Measurements from ENCODE around the gene TM2D3. TPM values are rescaled to one million over a fixed set of nuclear protein-coding genes. Genes with fewer than 3 reads are reported as not detected.

Gene TM2D3
- total and polyA plus RNA-seq, 2 experiments from 2014 or later = 26.2 to 36.6 TPM

DNA sequence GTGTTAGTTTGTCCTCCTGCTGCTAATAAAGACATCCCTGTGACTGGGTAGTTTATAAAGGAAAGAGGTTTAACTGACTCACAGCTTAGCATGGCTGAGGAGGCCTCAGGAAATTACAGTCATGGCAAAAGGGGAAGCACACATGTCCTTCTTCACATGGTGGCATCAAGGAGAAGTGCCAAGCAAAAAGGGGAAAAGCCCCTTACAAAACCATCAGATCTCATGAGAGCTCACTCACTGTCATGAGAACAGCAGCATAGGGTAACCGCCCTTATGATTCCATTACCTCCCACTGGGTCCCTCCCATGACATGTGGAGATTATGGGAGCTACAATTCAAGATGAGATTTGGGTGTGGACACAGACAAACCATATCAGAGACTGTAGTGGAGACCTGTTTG, 27.0 kb downstream of the TM2D3 start:
- Histone ChIP-seq H3K4me3 (no peak overlapping the region), H3K79me2 (replicated peaks; ENCODE audit: insufficient read depth) (no peaks in the 10 kb centered on the region), H3K9me2 (ENCODE audit: insufficient read depth) (no peaks in the 10 kb centered on the region), H3F3A (replicated peaks; ENCODE audit: low read depth) (no peaks in the 10 kb centered on the region), H3K4me2 (no peak overlapping the region), H3K27ac (ENCODE audit: low read depth) (no peak overlapping the region), H3K4me1 (ENCODE audit: insufficient read depth) (no peaks in the 10 kb centered on the region; the same call in none of the 2 replicates), H3K36me3 (ENCODE audit: insufficient read depth) (no peaks in the 10 kb centered on the region), H4K20me1 (replicated peaks; ENCODE audit: insufficient read depth) (no peaks in the 10 kb centered on the region), H3K27me3 (ENCODE audit: insufficient read depth) (no peaks in the 10 kb centered on the region), H2AFZ (no peak overlapping the region)
- no peak for DNase-seq (ENCODE audit: low spot score)
- Mint-ChIP-seq H3K27me3 (ENCODE audit: insufficient read depth, low read depth, poor library complexity) (no peaks in the 10 kb centered on the region), H3K36me3 (ENCODE audit: low read depth) (peaks cover 22% of the 10 kb centered on the region), H3K4me3 (no peak overlapping the region), H3K9me3 (peaks cover 21% of the 10 kb centered on the region), H3K27ac (no peak overlapping the region), H3K4me1 (peaks cover 9% of the 10 kb centered on the region)
- ATAC-seq = no peak
- no peak for TF ChIP-seq STAT1 (IDR thresholded peaks at IDR 0.05; ENCODE audit: unreplicated experiment)
- TF ChIP-seq EZH2phosphoT487 (IDR thresholded peaks at IDR 0.05; ENCODE audit: unreplicated experiment) = no peak
- no peak for TF ChIP-seq EZH2 (IDR thresholded peaks at IDR 0.05; ENCODE audit: low read depth, unreplicated experiment)
- TF ChIP-seq ZNF331 (CRISPR knock-in tag; IDR thresholded peaks at IDR 0.05; ENCODE audit: low read depth) = no peak
- TF ChIP-seq, protein P1, sequence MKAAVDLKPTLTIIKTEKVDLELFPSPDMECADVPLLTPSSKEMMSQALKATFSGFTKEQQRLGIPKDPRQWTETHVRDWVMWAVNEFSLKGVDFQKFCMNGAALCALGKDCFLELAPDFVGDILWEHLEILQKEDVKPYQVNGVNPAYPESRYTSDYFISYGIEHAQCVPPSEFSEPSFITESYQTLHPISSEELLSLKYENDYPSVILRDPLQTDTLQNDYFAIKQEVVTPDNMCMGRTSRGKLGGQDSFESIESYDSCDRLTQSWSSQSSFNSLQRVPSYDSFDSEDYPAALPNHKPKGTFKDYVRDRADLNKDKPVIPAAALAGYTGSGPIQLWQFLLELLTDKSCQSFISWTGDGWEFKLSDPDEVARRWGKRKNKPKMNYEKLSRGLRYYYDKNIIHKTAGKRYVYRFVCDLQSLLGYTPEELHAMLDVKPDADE (IDR thresholded peaks at IDR 0.05) = no peak
- TF ChIP-seq, protein P2, sequence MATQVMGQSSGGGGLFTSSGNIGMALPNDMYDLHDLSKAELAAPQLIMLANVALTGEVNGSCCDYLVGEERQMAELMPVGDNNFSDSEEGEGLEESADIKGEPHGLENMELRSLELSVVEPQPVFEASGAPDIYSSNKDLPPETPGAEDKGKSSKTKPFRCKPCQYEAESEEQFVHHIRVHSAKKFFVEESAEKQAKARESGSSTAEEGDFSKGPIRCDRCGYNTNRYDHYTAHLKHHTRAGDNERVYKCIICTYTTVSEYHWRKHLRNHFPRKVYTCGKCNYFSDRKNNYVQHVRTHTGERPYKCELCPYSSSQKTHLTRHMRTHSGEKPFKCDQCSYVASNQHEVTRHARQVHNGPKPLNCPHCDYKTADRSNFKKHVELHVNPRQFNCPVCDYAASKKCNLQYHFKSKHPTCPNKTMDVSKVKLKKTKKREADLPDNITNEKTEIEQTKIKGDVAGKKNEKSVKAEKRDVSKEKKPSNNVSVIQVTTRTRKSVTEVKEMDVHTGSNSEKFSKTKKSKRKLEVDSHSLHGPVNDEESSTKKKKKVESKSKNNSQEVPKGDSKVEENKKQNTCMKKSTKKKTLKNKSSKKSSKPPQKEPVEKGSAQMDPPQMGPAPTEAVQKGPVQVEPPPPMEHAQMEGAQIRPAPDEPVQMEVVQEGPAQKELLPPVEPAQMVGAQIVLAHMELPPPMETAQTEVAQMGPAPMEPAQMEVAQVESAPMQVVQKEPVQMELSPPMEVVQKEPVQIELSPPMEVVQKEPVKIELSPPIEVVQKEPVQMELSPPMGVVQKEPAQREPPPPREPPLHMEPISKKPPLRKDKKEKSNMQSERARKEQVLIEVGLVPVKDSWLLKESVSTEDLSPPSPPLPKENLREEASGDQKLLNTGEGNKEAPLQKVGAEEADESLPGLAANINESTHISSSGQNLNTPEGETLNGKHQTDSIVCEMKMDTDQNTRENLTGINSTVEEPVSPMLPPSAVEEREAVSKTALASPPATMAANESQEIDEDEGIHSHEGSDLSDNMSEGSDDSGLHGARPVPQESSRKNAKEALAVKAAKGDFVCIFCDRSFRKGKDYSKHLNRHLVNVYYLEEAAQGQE (IDR thresholded peaks at IDR 0.05; ENCODE audit: unreplicated experiment) = no peak
- TF ChIP-seq POLR2AphosphoS5 (IDR thresholded peaks at IDR 0.05; ENCODE audit: low read depth) = no peak
- TF ChIP-seq, protein P3, sequence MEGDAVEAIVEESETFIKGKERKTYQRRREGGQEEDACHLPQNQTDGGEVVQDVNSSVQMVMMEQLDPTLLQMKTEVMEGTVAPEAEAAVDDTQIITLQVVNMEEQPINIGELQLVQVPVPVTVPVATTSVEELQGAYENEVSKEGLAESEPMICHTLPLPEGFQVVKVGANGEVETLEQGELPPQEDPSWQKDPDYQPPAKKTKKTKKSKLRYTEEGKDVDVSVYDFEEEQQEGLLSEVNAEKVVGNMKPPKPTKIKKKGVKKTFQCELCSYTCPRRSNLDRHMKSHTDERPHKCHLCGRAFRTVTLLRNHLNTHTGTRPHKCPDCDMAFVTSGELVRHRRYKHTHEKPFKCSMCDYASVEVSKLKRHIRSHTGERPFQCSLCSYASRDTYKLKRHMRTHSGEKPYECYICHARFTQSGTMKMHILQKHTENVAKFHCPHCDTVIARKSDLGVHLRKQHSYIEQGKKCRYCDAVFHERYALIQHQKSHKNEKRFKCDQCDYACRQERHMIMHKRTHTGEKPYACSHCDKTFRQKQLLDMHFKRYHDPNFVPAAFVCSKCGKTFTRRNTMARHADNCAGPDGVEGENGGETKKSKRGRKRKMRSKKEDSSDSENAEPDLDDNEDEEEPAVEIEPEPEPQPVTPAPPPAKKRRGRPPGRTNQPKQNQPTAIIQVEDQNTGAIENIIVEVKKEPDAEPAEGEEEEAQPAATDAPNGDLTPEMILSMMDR (conservative IDR thresholded peaks at IDR 0.05; ENCODE audit: low read depth in 2 of 2) = no peak
- TF ChIP-seq NANOG (IDR thresholded peaks at IDR 0.05; ENCODE audit: borderline replicate concordance) = no peak
- TF ChIP-seq, protein P4, sequence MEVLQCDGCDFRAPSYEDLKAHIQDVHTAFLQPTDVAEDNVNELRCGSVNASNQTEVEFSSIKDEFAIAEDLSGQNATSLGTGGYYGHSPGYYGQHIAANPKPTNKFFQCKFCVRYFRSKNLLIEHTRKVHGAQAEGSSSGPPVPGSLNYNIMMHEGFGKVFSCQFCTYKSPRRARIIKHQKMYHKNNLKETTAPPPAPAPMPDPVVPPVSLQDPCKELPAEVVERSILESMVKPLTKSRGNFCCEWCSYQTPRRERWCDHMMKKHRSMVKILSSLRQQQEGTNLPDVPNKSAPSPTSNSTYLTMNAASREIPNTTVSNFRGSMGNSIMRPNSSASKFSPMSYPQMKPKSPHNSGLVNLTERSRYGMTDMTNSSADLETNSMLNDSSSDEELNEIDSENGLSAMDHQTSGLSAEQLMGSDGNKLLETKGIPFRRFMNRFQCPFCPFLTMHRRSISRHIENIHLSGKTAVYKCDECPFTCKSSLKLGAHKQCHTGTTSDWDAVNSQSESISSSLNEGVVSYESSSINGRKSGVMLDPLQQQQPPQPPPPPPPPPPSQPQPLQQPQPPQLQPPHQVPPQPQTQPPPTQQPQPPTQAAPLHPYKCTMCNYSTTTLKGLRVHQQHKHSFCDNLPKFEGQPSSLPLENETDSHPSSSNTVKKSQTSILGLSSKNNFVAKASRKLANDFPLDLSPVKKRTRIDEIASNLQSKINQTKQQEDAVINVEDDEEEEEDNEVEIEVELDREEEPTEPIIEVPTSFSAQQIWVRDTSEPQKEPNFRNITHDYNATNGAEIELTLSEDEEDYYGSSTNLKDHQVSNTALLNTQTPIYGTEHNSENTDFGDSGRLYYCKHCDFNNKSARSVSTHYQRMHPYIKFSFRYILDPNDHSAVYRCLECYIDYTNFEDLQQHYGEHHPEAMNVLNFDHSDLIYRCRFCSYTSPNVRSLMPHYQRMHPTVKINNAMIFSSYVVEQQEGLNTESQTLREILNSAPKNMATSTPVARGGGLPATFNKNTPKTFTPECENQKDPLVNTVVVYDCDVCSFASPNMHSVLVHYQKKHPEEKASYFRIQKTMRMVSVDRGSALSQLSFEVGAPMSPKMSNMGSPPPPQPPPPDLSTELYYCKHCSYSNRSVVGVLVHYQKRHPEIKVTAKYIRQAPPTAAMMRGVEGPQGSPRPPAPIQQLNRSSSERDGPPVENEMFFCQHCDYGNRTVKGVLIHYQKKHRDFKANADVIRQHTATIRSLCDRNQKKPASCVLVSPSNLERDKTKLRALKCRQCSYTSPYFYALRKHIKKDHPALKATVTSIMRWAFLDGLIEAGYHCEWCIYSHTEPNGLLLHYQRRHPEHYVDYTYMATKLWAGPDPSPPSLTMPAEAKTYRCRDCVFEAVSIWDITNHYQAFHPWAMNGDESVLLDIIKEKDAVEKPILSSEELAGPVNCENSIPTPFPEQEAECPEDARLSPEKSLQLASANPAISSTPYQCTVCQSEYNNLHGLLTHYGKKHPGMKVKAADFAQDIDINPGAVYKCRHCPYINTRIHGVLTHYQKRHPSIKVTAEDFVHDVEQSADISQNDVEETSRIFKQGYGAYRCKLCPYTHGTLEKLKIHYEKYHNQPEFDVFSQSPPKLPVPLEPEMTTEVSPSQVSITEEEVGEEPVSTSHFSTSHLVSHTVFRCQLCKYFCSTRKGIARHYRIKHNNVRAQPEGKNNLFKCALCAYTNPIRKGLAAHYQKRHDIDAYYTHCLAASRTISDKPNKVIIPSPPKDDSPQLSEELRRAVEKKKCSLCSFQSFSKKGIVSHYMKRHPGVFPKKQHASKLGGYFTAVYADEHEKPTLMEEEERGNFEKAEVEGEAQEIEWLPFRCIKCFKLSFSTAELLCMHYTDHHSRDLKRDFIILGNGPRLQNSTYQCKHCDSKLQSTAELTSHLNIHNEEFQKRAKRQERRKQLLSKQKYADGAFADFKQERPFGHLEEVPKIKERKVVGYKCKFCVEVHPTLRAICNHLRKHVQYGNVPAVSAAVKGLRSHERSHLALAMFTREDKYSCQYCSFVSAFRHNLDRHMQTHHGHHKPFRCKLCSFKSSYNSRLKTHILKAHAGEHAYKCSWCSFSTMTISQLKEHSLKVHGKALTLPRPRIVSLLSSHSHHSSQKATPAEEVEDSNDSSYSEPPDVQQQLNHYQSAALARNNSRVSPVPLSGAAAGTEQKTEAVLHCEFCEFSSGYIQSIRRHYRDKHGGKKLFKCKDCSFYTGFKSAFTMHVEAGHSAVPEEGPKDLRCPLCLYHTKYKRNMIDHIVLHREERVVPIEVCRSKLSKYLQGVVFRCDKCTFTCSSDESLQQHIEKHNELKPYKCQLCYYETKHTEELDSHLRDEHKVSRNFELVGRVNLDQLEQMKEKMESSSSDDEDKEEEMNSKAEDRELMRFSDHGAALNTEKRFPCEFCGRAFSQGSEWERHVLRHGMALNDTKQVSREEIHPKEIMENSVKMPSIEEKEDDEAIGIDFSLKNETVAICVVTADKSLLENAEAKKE (CRISPR knock-in tag; IDR thresholded peaks at IDR 0.05) = no peak
- no peak for TF ChIP-seq JUNB (IDR thresholded peaks at IDR 0.05; ENCODE audit: unreplicated experiment)

Measured in GM23338 (cell line).